HCT116 (cell line): ENCODE results near the gene KMT2B.

ENCODE experiments used
- CBX3 ChIP-seq: IDR thresholded peaks from 2 replicates; pipeline ENCODE4 v1.6.1; 2012; ENCODE audit warnings: low read depth
- CTCF ChIP-seq, 3 experiments: fragments of 200-600 bp in 1 of 3; sonication (generic) in 1 of 3; IDR thresholded peaks in 2 of 3; conservative IDR thresholded peaks in 1 of 3; 2 replicates each; pipeline ENCODE4 v1.5.1; 2012 to 2017; ENCODE audit warnings: low read depth in 2 of 3, low read length in 2 of 3, antibody characterized with exemption in 1 of 3, borderline replicate concordance in 1 of 3, control low read depth in 1 of 3, mild to moderate bottlenecking in 1 of 3, mixed read lengths in 1 of 3, mixed run types in 1 of 3, moderate library complexity in 1 of 3; ENCODE audit not compliant: insufficient read depth in 1 of 3
- EZH2 ChIP-seq: fragments of 200-600 bp; sonication (generic); IDR thresholded peaks from 2 replicates; pipeline ENCODE4 v1.6.1; 2017; ENCODE audit warnings: antibody characterized with exemption, mixed run types
- POLR2AphosphoS5 ChIP-seq: IDR thresholded peaks from 2 replicates; pipeline ENCODE4 v1.6.1; 2011; ENCODE audit warnings: mild to moderate bottlenecking, low read depth, low read length, moderate library complexity
- RAD21 ChIP-seq: IDR thresholded peaks from 2 replicates; pipeline ENCODE4 v1.6.1; 2012; ENCODE audit warnings: low read depth, mild to moderate bottlenecking
- TCF7L2 ChIP-seq: IDR thresholded peaks from 2 replicates; pipeline ENCODE4 v1.7.0; 2011; ENCODE audit warnings: borderline replicate concordance, inconsistent platforms; ENCODE audit not compliant: insufficient read depth, insufficient read length; ENCODE audit errors: extremely low read depth
- ZBTB33 ChIP-seq: IDR thresholded peaks from 2 replicates; pipeline ENCODE4 v1.6.1; 2011; ENCODE audit warnings: mild to moderate bottlenecking, low read length, moderate library complexity; ENCODE audit not compliant: insufficient replicate concordance; ENCODE audit errors: extremely low read depth
- ZNF274 ChIP-seq: fragments of 200-500 bp; sonication (Bioruptor generic); IDR thresholded peaks from 2 replicates; pipeline ENCODE4 v1.6.1; 2014; ENCODE audit warnings: mild to moderate bottlenecking, low read depth, low read length, inconsistent platforms
- TF ChIP-seq, protein P1 (sequence below): IDR thresholded peaks from 2 replicates; pipeline ENCODE4 v1.6.1; 2012

- no peak for TF ChIP-seq CBX3
- no peak for TF ChIP-seq EZH2
- TF ChIP-seq RAD21, result no peak
- TF ChIP-seq TCF7L2, result no peak
- no peak for TF ChIP-seq CTCF (IDR thresholded peaks at IDR 0.05 in 2 of 3, conservative IDR thresholded peaks at IDR 0.05 in 1 of 3; ENCODE audit: borderline replicate concordance in 1 of 3, insufficient read depth in 1 of 3, low read depth in 2 of 3, low read length in 2 of 3)
- TF ChIP-seq POLR2AphosphoS5, result peak; percentile 92
- no peak for TF ChIP-seq ZNF274
- TF ChIP-seq ZBTB33, result peak; percentile 94
- TF ChIP-seq, protein P1, sequence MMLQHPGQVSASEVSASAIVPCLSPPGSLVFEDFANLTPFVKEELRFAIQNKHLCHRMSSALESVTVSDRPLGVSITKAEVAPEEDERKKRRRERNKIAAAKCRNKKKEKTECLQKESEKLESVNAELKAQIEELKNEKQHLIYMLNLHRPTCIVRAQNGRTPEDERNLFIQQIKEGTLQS, result no peak
Measured at GRCh38 chr19:35748106-35749020, 30.6 kb downstream of the KMT2B start, which contains the start of gene LIN37.
